SK-N-SH treated with all-trans-retinoic acid at 6 μM for 48 hours (cell line): ENCODE data around the gene SYNJ2.

ENCODE experiments used
- BACH2 ChIP-seq: fragments of 250-450 bp; sonication (Bioruptor Pico); IDR thresholded peaks from 2 replicates; pipeline ENCODE4 v1.9.0; 2021; ENCODE audit warnings: mild to moderate bottlenecking, borderline replicate concordance
- ESRRG ChIP-seq: fragments of 250-450 bp; sonication (Bioruptor Pico); IDR thresholded peaks from 2 replicates; pipeline ENCODE4 v1.6.1; 2021; ENCODE audit warnings: mild to moderate bottlenecking
- OSR1 ChIP-seq: fragments of 250-450 bp; sonication (Bioruptor Pico); IDR thresholded peaks from 2 replicates; pipeline ENCODE4 v1.8.0; 2022; ENCODE audit warnings: moderate library complexity, mild to moderate bottlenecking, inconsistent platforms
- PPARA ChIP-seq: fragments of 250-450 bp; sonication (Bioruptor Pico); IDR thresholded peaks from 2 replicates; pipeline ENCODE4 v1.5.0; 2020; ENCODE audit warnings: mild to moderate bottlenecking, borderline replicate concordance
- RARB ChIP-seq: fragments of 250-450 bp; sonication (Bioruptor Pico); IDR thresholded peaks from 2 replicates; pipeline ENCODE4 v1.8.0; 2021; ENCODE audit warnings: mild to moderate bottlenecking, moderate library complexity
- ZC3H10 ChIP-seq: fragments of 250-450 bp; sonication (Bioruptor Pico); IDR thresholded peaks from 2 replicates; pipeline ENCODE4 v1.5.1; 2021; ENCODE audit warnings: mild to moderate bottlenecking, moderate library complexity
- ZNF70 ChIP-seq: fragments of 450-650 bp; formaldehyde crosslinking; IDR thresholded peaks from 2 replicates; pipeline ENCODE4 v1.5.0; 2020; ENCODE audit warnings: mild to moderate bottlenecking, moderate library complexity
- ZNF8 ChIP-seq: fragments of 450-650 bp; formaldehyde crosslinking; IDR thresholded peaks from 2 replicates; pipeline ENCODE4 v1.5.0; 2020; ENCODE audit warnings: mild to moderate bottlenecking, moderate library complexity
- TF ChIP-seq, protein P1 (sequence below): fragments of 250-450 bp; sonication (Bioruptor Pico); IDR thresholded peaks from 2 replicates; pipeline ENCODE4 v1.8.0; 2021; ENCODE audit warnings: low read depth, mild to moderate bottlenecking, moderate library complexity, borderline replicate concordance
- TF ChIP-seq, protein P2 (sequence below): fragments of 250-450 bp; sonication (Bioruptor Pico); IDR thresholded peaks from 2 replicates; pipeline ENCODE4 v1.5.1; 2020; ENCODE audit warnings: low read depth, mild to moderate bottlenecking, moderate library complexity
- TF ChIP-seq, protein P3 (sequence below): fragments of 250-450 bp; sonication (Bioruptor Pico); IDR thresholded peaks from 2 replicates; pipeline ENCODE4 v1.5.1; 2021; ENCODE audit warnings: mild to moderate bottlenecking, moderate library complexity

DNA sequence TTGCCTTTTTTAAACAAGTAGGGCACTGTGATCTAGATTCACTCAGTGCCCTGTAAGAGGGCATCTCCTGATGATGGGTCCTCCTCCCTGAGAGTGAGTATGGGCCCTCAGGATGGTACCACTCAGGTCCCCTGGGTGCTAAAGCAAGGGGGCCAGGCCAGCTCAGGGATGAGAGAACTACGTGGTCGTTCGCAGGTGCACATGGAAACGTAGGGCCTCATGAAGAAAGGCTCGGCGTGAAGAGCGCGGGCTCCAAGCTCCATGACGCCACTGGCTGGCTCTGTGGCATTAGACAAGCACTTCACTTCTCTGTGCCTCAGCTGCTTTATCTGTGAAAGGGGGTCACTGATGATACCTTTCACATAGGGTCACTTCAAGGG is 50.7 kb downstream of the SYNJ2 start:
- TF ChIP-seq, protein P1, sequence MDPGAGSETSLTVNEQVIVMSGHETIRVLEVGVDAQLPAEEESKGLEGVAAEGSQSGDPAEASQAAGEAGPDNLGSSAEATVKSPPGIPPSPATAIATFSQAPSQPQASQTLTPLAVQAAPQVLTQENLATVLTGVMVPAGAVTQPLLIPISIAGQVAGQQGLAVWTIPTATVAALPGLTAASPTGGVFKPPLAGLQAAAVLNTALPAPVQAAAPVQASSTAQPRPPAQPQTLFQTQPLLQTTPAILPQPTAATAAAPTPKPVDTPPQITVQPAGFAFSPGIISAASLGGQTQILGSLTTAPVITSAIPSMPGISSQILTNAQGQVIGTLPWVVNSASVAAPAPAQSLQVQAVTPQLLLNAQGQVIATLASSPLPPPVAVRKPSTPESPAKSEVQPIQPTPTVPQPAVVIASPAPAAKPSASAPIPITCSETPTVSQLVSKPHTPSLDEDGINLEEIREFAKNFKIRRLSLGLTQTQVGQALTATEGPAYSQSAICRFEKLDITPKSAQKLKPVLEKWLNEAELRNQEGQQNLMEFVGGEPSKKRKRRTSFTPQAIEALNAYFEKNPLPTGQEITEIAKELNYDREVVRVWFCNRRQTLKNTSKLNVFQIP, result no peak
- TF ChIP-seq PPARA (CRISPR knock-in tag) (no peak), OSR1 (CRISPR knock-in tag) (no peak), RARB (no peak), ESRRG (CRISPR knock-in tag) (no peak), ZNF8 (no peak), ZNF70 (CRISPR knock-in tag) (no peak), ZC3H10 (no peak), BACH2 (no peak)
- TF ChIP-seq, protein P2, sequence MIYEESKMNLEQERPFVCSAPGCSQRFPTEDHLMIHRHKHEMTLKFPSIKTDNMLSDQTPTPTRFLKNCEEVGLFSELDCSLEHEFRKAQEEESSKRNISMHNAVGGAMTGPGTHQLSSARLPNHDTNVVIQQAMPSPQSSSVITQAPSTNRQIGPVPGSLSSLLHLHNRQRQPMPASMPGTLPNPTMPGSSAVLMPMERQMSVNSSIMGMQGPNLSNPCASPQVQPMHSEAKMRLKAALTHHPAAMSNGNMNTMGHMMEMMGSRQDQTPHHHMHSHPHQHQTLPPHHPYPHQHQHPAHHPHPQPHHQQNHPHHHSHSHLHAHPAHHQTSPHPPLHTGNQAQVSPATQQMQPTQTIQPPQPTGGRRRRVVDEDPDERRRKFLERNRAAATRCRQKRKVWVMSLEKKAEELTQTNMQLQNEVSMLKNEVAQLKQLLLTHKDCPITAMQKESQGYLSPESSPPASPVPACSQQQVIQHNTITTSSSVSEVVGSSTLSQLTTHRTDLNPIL, result no peak
- TF ChIP-seq, protein P3, sequence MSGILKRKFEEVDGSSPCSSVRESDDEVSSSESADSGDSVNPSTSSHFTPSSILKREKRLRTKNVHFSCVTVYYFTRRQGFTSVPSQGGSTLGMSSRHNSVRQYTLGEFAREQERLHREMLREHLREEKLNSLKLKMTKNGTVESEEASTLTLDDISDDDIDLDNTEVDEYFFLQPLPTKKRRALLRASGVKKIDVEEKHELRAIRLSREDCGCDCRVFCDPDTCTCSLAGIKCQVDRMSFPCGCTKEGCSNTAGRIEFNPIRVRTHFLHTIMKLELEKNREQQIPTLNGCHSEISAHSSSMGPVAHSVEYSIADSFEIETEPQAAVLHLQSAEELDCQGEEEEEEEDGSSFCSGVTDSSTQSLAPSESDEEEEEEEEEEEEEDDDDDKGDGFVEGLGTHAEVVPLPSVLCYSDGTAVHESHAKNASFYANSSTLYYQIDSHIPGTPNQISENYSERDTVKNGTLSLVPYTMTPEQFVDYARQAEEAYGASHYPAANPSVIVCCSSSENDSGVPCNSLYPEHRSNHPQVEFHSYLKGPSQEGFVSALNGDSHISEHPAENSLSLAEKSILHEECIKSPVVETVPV (CRISPR knock-in tag), result no peak
